CD14-positive monocyte (primary cell): ENCODE results near the gene SYNGR4. TPM values are rescaled to one million over a fixed set of nuclear protein-coding genes. Genes with fewer than 3 reads are reported as not detected.

Experiments
- DNase-seq, 3 donors: peaks; one replicate each; pipeline ENCODE4 v3.0.0-alpha.2; 2011 to 2022
- H2AFZ ChIP-seq: 2 replicates; pipeline ENCODE4 v1.6.0; 2012; ENCODE audit warnings: mild to moderate bottlenecking, low read depth, low read length, inconsistent platforms; ENCODE audit not compliant: insufficient read depth, poor library complexity, severe bottlenecking
- H3K27ac ChIP-seq, 2 donors: 1 replicate in 1 of 2; 2 replicates in 1 of 2; pipeline ENCODE4 v1.5.1; 2012 to 2013; ENCODE audit warnings: low read length in 2 of 2, control low read depth in 1 of 2, inconsistent platforms in 1 of 2, low read depth in 1 of 2, mild to moderate bottlenecking in 1 of 2
- H3K27me3 ChIP-seq, 2 donors: one replicate each; pipeline versions ENCODE4 v1.6.0 to v1.6.1; 2011 to 2013; ENCODE audit warnings: low read length in 2 of 2; ENCODE audit not compliant: control insufficient read depth in 2 of 2, insufficient read depth in 2 of 2
- H3K36me3 ChIP-seq, 2 donors: replicated peaks in 1 of 2; 1 replicate in 1 of 2; 2 replicates in 1 of 2; pipeline versions ENCODE4 v1.5.1 to v1.6.1; 2012 to 2013; ENCODE audit warnings: low read length in 2 of 2, control low read depth in 1 of 2, inconsistent platforms in 1 of 2, mild to moderate bottlenecking in 1 of 2; ENCODE audit not compliant: insufficient read depth in 2 of 2, control insufficient read depth in 1 of 2
- H3K4me1 ChIP-seq, 2 donors: 1 replicate in 1 of 2; 2 replicates in 1 of 2; pipeline versions ENCODE4 v1.5.1 to v1.6.1; 2012 to 2013; ENCODE audit warnings: low read length in 2 of 2, control low read depth in 1 of 2, inconsistent platforms in 1 of 2, mild to moderate bottlenecking in 1 of 2, moderate library complexity in 1 of 2; ENCODE audit not compliant: insufficient read depth in 2 of 2, control insufficient read depth in 1 of 2
- H3K4me2 ChIP-seq: replicated peaks from 2 replicates; pipeline ENCODE3; 2012; ENCODE audit warnings: low read length, moderate library complexity, mild to moderate bottlenecking; ENCODE audit not compliant: poor library complexity, severe bottlenecking; ENCODE audit errors: extremely low read depth
- H3K4me3 ChIP-seq, 3 experiments: fragments of 200-600 bp in 1 of 3; sonication (generic) in 1 of 3; replicated peaks in 1 of 3; 1 replicate in 2 of 3; 2 replicates in 1 of 3; pipeline ENCODE4 v1.5.1; 2011 to 2013; ENCODE audit warnings: low read length in 3 of 3, mild to moderate bottlenecking in 3 of 3, control low read depth in 2 of 3, low read depth in 2 of 3, inconsistent platforms in 1 of 3, moderate library complexity in 1 of 3
- H3K79me2 ChIP-seq: 2 replicates; pipeline ENCODE4 v1.6.0; 2012; ENCODE audit warnings: mild to moderate bottlenecking, control low read depth, inconsistent platforms, low read length, moderate library complexity; ENCODE audit not compliant: insufficient read depth
- H3K9ac ChIP-seq: 2 replicates; pipeline ENCODE4 v1.6.0; 2017; ENCODE audit warnings: low read length, mild to moderate bottlenecking; ENCODE audit not compliant: insufficient read depth, poor library complexity, severe bottlenecking
- H3K9me3 ChIP-seq, 2 donors: replicated peaks in 1 of 2; 1 replicate in 1 of 2; 2 replicates in 1 of 2; pipeline versions ENCODE4 v1.5.1 to v1.6.1; 2012 to 2013; ENCODE audit warnings: low read length in 2 of 2, control low read depth in 1 of 2; ENCODE audit not compliant: control insufficient read depth in 1 of 2, insufficient read depth in 1 of 2
- H4K20me1 ChIP-seq: 2 replicates; pipeline ENCODE4 v1.6.0; 2012; ENCODE audit warnings: mild to moderate bottlenecking, low read length, control low read depth, moderate library complexity; ENCODE audit not compliant: insufficient read depth
- H3K27ac Mint-ChIP-seq, 7 donors: one replicate each; pipeline ENCODE4 v1.8.0; 2020; ENCODE audit warnings: mild to moderate bottlenecking in 7 of 7, mixed read lengths in 7 of 7, moderate library complexity in 6 of 7, inconsistent platforms in 2 of 7
- H3K27me3 Mint-ChIP-seq, 3 donors: one replicate each; pipeline ENCODE4 v1.8.0; 2021 to 2022; ENCODE audit warnings: low read depth in 3 of 3, mild to moderate bottlenecking in 3 of 3, mixed read lengths in 3 of 3, moderate library complexity in 3 of 3, inconsistent platforms in 1 of 3
- H3K36me3 Mint-ChIP-seq, 2 donors: one replicate each; pipeline ENCODE4 v1.8.0; 2020; ENCODE audit warnings: mixed read lengths in 2 of 2, inconsistent platforms in 1 of 2, mild to moderate bottlenecking in 1 of 2
- H3K4me1 Mint-ChIP-seq: one replicate; pipeline ENCODE4 v1.8.0; 2020; ENCODE audit warnings: mild to moderate bottlenecking, mixed read lengths
- H3K4me3 Mint-ChIP-seq, 2 donors: one replicate each; pipeline ENCODE4 v1.8.0; 2020; ENCODE audit warnings: mild to moderate bottlenecking in 2 of 2, mixed read lengths in 2 of 2, moderate library complexity in 1 of 2
- H3K9me3 Mint-ChIP-seq, 7 donors: one replicate each; pipeline ENCODE4 v1.8.0; 2020 to 2022; ENCODE audit warnings: mixed read lengths in 7 of 7, mild to moderate bottlenecking in 6 of 7, moderate library complexity in 6 of 7, inconsistent platforms in 2 of 7
- WGBS: methylation state at CpG from one replicate; pipeline ENCODE4 v1.1.5; 2013; ENCODE audit warnings: missing lambda C conversion rate; ENCODE audit not compliant: insufficient coverage; 5-methylcytosine and 5-hydroxymethylcytosine counted together
- intact Hi-C, 2 donors: fragments of 100-400 bp; cut with micrococcal nuclease; formaldehyde crosslinking; loops; one replicate each; pipeline versions ENCODE4 v1.15.0 to v1.15.1; 2023
- polyA plus RNA-seq, 3 donors: library from polyadenylated mRNA; depleted of rRNA in 1 of 3; unstranded in 2 of 3; stranded (reverse) in 1 of 3; fragments of 300-500 nt in 2 of 3; fragments of >200 nt in 1 of 3; fragmentation: Illumina TruSeq in 2 of 3; gene quantifications; 1 replicate in 2 of 3; 2 replicates in 1 of 3; pipeline ENCODE4 v1.2.3, GENCODE V29; 2012 to 2021
- TF ChIP-seq, protein P1 (sequence below): fragments of 200-600 bp; IDR thresholded peaks from one replicate; pipeline ENCODE4 v1.8.0; 2022; ENCODE audit warnings: antibody characterized with exemption, mild to moderate bottlenecking

SYNGR4 gene
- polyA plus RNA-seq, 3 donors = not detected

DNA sequence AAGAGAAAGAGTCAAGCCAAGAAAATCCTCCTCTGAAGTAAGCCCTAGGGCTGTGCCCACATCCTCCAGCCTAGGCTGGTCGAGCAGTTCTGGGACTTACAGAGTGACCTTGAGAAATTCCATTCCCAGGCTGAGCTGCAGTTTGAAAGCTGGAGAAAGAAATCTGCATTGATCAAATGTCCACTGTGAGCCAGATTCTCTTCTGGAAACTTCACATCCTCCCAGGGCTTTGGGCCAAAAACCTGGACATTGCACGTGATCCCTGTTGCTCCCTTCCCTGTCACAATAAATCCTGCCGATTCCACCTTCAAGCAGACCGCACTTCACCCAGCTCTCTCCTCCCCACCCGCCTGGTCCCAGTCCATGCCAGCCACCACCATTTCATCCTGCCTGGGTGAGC is 16.1 kb upstream of the SYNGR4 start:
- no peak for DNase-seq
- Mint-ChIP-seq H3K9me3 (peaks cover 0 to 1% (median 0%) of the 10 kb centered on the region in 7 donors), H3K27me3 (peaks cover 0 to 1% (median 0%) of the 10 kb centered on the region in 3 donors), H3K4me1 (peaks cover 2% of the 10 kb centered on the region), H3K27ac (no peak overlapping the region), H3K4me3 (no peak overlapping the region), H3K36me3 (peaks cover 12 to 13% of the 10 kb centered on the region in 2 donors)
- TF ChIP-seq, protein P1, sequence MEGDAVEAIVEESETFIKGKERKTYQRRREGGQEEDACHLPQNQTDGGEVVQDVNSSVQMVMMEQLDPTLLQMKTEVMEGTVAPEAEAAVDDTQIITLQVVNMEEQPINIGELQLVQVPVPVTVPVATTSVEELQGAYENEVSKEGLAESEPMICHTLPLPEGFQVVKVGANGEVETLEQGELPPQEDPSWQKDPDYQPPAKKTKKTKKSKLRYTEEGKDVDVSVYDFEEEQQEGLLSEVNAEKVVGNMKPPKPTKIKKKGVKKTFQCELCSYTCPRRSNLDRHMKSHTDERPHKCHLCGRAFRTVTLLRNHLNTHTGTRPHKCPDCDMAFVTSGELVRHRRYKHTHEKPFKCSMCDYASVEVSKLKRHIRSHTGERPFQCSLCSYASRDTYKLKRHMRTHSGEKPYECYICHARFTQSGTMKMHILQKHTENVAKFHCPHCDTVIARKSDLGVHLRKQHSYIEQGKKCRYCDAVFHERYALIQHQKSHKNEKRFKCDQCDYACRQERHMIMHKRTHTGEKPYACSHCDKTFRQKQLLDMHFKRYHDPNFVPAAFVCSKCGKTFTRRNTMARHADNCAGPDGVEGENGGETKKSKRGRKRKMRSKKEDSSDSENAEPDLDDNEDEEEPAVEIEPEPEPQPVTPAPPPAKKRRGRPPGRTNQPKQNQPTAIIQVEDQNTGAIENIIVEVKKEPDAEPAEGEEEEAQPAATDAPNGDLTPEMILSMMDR = no peak
- Histone ChIP-seq H2AFZ (no peak overlapping the region), H3K79me2 (no peaks in the 10 kb centered on the region), H3K4me3 (no peak overlapping the region), H3K4me2 (no peak overlapping the region), H3K9me3 (no peaks in the 10 kb centered on the region), H3K9ac (no peak overlapping the region), H3K36me3 (no peaks in the 10 kb centered on the region), H4K20me1 (no peaks in the 10 kb centered on the region), H3K27ac (no peak overlapping the region), H3K27me3 (no peaks in the 10 kb centered on the region), H3K4me1 (peaks cover 1 to 5% of the 10 kb centered on the region in 2 donors)
- intact Hi-C loops = no loop called here
- 100% methylated on average over 5 of the region's 5 CpGs for WGBS

DNA sequence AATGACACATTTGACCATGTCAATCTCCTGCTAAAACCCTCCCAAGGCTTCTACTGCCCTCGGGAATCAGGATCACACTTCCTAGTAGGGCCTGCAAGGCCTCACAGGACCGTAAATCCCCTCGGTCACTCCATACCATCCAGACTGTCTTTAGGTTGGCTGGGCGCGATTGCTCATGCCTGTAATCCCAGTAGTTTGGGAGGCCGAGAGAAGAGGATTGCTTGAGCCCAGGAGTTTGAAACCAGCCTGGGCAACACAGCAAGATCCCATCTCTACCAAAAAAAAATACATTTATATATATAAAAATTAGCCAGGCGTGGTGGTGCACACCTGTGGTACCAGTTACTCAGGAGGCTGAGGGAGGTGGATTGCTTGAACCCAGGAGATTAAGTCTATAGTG is 15.4 kb upstream of the SYNGR4 start:
- H3K27ac Mint-ChIP-seq = peak overlapping the region in 1 of 7 donors; percentile 19
- no peak for DNase-seq
- no CpG with 5 or more reads among the region's 7 CpGs for WGBS

More for the DNA sequence above, 15.4 kb upstream of the SYNGR4 start:
- Histone ChIP-seq H3K4me2 (no peak overlapping the region), H3K27ac (no peak overlapping the region), H4K20me1 (no peaks in the 10 kb centered on the region), H3K79me2 (no peaks in the 10 kb centered on the region), H2AFZ (no peak overlapping the region), H3K36me3 (no peaks in the 10 kb centered on the region), H3K4me3 (no peak overlapping the region), H3K4me1 (no peaks in the 10 kb centered on the region), H3K27me3 (no peaks in the 10 kb centered on the region), H3K9me3 (no peaks in the 10 kb centered on the region), H3K9ac (no peak overlapping the region)
- TF ChIP-seq, protein P1 = no peak
- no peak overlapping the region for H3K4me3 Mint-ChIP-seq
- peaks cover 0 to 1% (median 0%) of the 10 kb centered on the region in 3 donors for H3K27me3 Mint-ChIP-seq
- intact Hi-C loops = no loop called here
- no peaks in the 10 kb centered on the region for H3K4me1 Mint-ChIP-seq
- peaks cover 7 to 9% of the 10 kb centered on the region in 2 donors for H3K36me3 Mint-ChIP-seq
- peaks cover 0 to 1% (median 0%) of the 10 kb centered on the region in 7 donors for H3K9me3 Mint-ChIP-seq
